Stimulated activated CD4-positive, alpha-beta T cell treated with anti-CD3 and anti-CD28 coated beads, Interleukin-1b, Interleukin-23, amount 100 ng/mL, for 4 hours (primary cell): ENCODE measurements around the gene GALE.
"Not testable (repeated sequence)": the region's sequence is repeated elsewhere in the genome, so short reads cannot be mapped to it uniquely, and the experiment has no call there.

Experiments used
- DNase-seq, 2 donors: peaks; one replicate each; pipeline ENCODE4 v3.0.0-alpha.2; 2020; ENCODE audit warnings: low read depth in 2 of 2

Gene GALE

DNA sequence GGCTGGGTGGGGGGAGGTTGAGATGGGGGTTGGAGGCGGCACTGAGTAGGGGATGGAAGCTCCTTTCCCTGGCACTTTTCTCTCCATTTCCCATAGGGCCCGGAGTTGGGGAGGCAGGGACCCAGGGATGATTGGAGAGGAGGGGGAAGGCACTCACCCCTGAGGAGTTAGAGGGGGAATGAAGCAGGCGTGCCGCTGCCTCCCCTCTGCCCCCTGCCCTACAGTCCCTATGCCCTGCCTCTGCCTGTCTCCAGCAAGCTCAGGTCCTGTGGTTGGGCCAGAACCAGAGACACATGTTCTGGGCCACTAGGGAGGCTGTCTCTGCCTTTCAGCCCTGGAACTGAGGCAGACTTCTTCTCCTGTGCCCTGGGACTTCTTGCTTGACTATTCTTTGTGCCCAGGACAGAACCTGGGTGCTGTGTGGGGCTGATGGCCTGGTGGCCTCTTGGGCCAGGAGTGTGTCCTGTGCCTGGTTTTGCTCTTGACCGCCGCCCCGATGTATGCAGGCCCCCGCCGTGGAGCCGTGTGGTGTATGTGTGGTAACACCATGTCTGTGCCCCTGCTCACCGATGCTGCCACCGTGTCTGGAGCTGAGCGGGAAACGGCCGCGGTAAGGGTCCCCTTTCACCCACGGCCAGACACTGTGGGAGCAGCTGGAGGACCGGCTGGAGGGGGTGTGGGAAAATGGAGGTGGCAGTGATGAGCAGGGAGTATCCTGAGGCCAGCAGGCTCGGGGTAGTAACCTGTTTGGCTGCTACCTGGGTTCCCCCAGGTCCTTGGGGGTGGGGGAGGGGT is 8.2 kb downstream of the GALE start:
- no peak for DNase-seq

DNA sequence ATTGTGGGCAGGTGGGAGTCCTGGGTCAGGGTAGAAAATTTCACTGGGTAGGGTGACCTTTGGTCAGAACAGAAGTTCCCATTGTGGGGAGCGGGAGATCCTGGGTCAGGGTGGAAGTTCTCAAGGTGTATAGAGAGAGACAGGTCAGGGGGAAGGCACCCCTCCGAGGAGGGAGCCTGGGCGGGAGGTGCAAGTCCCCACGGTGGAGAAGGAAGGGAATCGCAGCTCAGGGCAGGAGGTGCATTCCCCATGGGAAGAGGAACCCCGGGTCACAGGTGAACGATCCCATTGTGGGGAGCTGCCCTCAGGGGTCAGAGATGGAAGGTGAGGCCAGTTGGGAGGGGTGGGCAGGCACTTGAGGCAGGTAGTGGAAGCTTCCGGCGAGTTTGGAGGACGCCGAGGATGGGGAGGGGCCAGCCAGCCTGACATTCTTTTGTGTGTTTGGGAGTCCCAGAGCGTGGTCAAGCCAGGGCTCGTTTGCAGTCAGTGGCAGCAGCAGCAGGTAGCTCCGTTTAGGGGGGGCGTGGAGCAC is 9.0 kb downstream of the GALE start:
- DNase-seq: no peak

GRCh38 chr1:23790696-23791515 is 9.6 kb downstream of the GALE start, which contains the start of gene LYPLA2:
TSS of gene LYPLA2 (plus strand) at chr1:23791145. CDS start at chr1:23792683, 1,538 bp downstream.
- peak; percentile 67 to 84 for DNase-seq

- DNase-seq: no peak
These were observed 11.9 kb downstream of the GALE start for GRCh38 chr1:23788695-23789094.

DNA sequence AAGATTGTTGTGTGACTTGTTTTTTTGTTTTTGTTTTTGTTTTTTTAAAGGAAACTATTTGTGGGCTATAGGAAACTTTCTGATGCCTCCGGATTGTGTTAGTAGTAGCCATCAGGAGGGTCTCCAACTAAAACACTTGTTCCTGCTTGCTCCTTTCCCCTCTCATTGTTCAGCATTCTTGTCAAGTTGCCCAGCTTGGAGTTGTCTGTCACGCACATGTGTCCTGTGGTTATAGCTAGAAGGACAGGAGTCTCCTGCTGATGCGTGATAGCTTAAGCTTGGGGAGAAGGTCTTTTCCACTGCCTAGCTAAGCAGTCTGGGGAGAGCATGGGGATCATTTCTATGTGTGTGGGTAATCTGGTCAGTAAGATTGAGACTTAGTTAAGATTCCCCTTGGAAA is 12.9 kb downstream of the GALE start:
- no peak for DNase-seq

GRCh38 chr1:23784846-23785245 is 15.7 kb downstream of the GALE start:
- no peak for DNase-seq

DNA sequence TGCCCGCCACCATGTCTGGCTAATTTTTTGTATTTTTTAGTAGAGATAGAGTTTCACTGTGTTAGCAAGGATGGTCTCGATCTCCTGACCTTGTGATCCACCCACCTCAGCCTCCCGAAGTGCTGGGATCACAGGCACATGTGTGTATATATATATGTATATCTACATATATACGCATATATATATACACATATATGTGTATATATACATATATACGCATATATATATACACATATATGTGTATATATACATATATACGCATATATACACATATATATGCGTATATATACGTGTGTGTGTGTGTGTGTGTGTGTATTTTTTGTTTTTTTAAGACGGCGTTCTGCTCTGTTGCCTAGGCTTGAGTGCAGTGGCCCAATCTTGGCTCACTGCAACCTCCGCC is 17.4 kb downstream of the GALE start:
- DNase-seq: not testable (repeated sequence)

DNA sequence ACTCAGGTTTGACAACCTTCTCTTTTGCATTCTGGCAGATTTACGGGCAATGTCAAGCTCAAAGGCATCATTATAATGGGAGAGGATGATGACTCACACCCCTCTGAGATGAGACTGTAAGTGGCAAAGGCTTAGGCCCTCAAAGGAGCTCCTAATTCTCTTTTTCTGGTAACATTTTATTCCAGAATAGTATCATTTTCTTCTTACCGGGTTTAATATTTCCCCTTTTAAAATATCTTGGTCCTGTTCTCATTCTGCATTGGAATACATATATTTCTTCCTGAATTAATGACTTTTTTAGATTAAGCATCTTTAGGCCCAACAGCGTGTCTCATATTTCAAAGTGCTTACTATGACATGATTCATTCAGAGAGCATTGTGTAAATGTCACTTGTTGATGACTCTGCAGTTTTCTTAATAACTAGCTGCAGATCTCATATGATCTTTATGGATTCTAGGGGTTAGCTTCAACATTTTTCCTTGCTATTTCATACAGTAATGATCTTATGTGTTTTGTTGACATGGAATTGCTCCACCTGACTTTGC is 20.7 kb downstream of the GALE start:
- DNase-seq: no peak

DNA sequence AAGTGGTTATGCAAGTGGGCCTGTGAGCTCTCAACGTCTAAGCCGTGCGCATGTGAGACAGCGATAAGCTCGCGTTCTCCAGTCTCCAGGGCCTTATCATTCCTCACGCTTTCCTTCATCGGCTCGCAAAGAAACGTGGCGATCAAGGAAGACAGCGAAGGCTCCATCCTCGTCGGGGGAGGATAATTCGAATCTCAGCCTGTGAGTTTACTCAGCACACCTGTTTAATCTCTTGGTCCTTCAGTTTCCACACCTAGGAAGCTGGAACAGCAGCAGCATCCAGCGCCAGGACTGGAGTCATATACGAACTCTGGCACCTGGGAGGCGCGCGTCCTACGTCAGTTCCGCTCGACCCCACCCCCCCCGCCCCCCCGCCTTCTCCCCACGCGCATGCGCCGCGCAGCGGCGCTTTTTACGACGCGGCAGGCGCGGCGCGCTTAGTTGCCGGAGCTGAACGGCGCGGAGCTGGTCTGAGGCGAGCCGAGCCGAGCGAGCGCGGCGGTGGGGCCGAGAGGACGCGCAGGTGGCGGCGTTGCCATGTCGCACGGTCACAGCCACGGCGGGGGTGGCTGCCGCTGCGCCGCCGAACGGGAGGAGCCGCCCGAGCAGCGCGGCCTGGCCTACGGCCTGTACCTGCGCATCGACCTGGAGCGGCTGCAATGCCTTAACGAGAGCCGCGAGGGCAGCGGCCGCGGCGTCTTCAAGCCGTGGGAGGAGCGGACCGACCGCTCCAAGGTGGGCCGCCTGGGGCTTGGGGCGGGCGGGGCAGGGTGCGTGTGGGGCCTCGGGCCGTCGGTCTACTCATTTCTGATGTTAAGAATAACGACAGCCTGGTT is 22.4 kb downstream of the GALE start, which contains the start of gene PITHD1:
Gene PITHD1, plus strand, starts transcription at position 440 of the 836 bp plus-strand sequence. Its CDS starts 98 bp downstream, at position 538.
- peak; percentile 61 to 67 for DNase-seq

DNA sequence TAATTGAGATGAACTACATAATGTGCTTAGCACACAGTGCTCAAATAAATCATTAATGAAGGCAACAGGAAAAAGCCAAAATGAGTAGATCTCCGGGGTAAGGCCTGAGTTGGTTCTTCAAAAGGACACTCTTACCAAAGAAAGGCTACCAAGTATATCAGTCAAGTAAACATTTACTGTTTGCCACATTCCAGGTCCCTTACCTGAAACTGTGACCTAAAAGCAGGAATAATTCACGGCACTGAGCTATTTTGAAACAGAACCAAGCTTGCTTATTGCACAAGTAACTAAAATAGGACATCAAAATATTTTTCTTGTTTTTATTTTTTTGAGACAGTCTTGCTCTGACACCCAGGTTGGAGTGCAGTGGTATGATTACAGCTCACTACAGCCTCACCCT is 24.3 kb downstream of the GALE start:
- no peak for DNase-seq

GRCh38 chr1:23774174-23774880 is 26.2 kb downstream of the GALE start:
- DNase-seq: no peak

- DNase-seq: no peak
These were observed 27.7 kb downstream of the GALE start for GRCh38 chr1:23772854-23773242.

DNA sequence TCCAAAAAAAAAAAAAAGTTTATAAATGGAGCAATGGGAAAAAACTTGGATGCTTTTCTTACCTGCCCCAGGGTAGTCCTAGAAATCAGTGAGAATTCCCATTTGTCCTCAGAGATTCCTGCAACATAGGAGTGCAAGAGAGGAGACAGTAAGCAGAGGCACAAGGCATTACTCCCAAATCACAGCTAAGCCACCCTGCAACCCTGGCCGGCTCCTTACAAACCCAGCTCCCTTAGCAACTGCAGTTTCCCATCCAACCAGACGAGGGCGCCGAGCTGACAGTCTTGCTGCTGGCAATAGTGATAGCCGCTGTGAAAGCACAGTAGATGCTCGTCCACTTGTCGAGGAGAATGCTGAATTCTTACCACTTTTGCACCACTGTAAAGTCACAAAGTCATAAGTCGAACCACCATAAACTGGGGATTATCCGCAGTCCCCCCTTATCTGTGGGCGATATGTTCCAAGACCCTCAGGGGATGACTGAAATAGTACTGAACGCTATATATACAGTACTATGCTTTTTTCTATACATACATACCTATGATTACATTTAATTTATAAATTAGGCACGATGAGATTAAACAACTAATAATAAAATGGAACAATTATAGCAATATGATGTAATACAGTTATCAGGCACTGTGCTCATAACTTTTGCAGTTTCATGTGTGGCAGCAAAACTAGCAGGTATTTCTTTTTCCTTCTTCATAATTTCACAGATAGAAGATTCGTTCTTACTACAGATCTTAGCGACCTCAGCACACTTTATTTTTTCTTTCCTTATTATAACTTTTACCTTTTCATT is 28.3 kb downstream of the GALE start:
- DNase-seq: peak; percentile 80 to 85

GRCh38 chr1:23768733-23769132 is 31.8 kb downstream of the GALE start:
- DNase-seq: no peak

- no peak for DNase-seq
These were observed 37.4 kb downstream of the GALE start for GRCh38 chr1:23763041-23763577.

DNA sequence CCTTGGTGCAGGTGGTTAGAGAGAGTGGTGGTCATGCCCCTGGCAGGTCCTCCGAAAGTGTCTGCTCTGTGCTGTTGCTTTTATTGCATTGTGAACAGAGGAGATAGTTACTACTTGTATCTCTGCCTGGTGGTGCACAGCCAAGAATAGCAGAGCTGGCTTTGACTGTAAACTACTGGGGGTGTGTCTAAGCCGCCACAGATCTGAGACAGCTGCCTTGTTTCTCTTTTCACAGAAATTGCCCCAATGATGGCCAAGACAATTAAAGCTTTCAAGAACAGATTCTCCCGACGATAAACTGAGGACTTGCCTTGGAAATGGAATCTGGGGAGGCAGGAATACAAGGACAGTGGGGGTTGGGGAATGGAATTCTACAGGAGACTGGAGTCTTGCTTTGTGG is 41.3 kb downstream of the GALE start:
- DNase-seq: no peak

DNA sequence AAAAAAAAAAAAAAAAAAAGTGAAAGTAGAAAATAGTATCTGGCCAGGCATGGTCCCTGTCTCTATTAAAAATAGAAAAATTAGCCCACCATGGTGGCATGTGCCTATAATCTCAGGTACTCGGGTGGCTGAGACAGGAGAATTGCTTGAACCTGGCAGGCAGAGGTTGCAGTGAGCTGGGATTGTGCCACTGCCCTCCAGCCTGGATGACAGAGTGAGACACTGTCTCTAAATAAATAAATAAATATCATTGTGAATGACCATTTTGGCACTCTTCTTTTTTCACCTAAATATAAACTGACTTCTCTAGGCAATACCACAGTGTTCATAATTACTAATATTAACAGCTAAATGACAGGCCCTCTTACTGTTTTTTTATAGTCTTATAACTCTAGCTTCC is 42.7 kb downstream of the GALE start:
- no peak for DNase-seq

DNA sequence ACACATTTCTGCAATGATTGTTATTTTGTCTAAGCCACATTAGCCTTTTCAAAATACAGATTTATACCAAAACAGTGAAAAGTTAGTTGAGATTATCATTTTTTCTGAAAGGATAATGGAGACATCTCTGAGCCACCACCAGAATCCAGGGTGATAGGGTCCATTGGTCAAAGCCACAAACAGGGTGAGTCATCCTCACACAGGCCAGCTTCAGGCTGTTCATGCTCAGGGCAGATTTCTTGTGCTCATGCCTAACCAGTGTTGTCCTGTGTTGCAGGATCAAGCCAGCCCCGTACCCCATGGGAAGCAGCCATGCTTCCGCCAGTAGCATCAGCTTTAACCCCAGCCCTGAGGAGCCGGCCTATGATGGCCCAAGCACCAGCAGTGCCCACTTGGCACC is 43.9 kb downstream of the GALE start:
- DNase-seq: no peak

GRCh38 chr1:23752909-23753308 is 47.6 kb downstream of the GALE start:
- DNase-seq: no peak

- no peak for DNase-seq
These were observed 48.7 kb downstream of the GALE start for GRCh38 chr1:23751815-23752200.
